Measurements from ENCODE around the gene GALNT18. TPM values are rescaled to one million over a fixed set of nuclear protein-coding genes. Genes with fewer than 3 reads are reported as not detected.

GALNT18 gene
- total RNA-seq, 1 donor from 2014 or later: 24.4 TPM

- intact Hi-C loops (cut with micrococcal nuclease): no loop called here
- Histone ChIP-seq H3K27ac (replicated peaks) (peak overlapping the region; percentile 54), H3K4me3 (no peak overlapping the region), H3K4me1 (peaks cover 55% of the 10 kb centered on the region), H3K36me3 (peaks cover 19% of the 10 kb centered on the region), H3K27me3 (ENCODE audit: low read depth) (no peaks in the 10 kb centered on the region), H3K9me3 (replicated peaks) (no peaks in the 10 kb centered on the region)
- no peak for DNase-seq
- TF ChIP-seq CTCF (IDR thresholded peaks at IDR 0.05; ENCODE audit: borderline replicate concordance): no peak
These were observed 194.7 kb downstream of the GALNT18 start for GRCh38 chr11:11427140-11427539.

- Histone ChIP-seq H3K9me3 (replicated peaks) (no peaks in the 10 kb centered on the region), H3K36me3 (peaks cover 11% of the 10 kb centered on the region), H3K27ac (replicated peaks) (peak overlapping the region; percentile 54), H3K4me3 (no peak overlapping the region), H3K4me1 (peaks cover 63% of the 10 kb centered on the region), H3K27me3 (ENCODE audit: low read depth) (no peaks in the 10 kb centered on the region)
- DNase-seq: no peak
- intact Hi-C loops (cut with micrococcal nuclease): no loop called here
- no peak for TF ChIP-seq CTCF (IDR thresholded peaks at IDR 0.05; ENCODE audit: borderline replicate concordance)
These were observed 195.4 kb downstream of the GALNT18 start for GRCh38 chr11:11426226-11426952.

GRCh38 chr11:11425806-11426205, 196.0 kb downstream of the GALNT18 start:
- DNase-seq: no peak
- Histone ChIP-seq H3K9me3 (replicated peaks) (no peaks in the 10 kb centered on the region), H3K27ac (replicated peaks) (no peak overlapping the region), H3K4me3 (no peak overlapping the region), H3K27me3 (ENCODE audit: low read depth) (no peaks in the 10 kb centered on the region), H3K4me1 (peaks cover 69% of the 10 kb centered on the region), H3K36me3 (peaks cover 6% of the 10 kb centered on the region)
- TF ChIP-seq CTCF (IDR thresholded peaks at IDR 0.05; ENCODE audit: borderline replicate concordance): no peak
- intact Hi-C loops (cut with micrococcal nuclease): no loop called here

GRCh38 chr11:11424688-11425087, 197.1 kb downstream of the GALNT18 start:
- intact Hi-C loops (cut with micrococcal nuclease): no loop called here
- TF ChIP-seq CTCF (IDR thresholded peaks at IDR 0.05; ENCODE audit: borderline replicate concordance): no peak
- no peak overlapping the region for H3K27ac ChIP-seq (replicated peaks)

GRCh38 chr11:11422411-11423128, 199.2 kb downstream of the GALNT18 start:
- H3K9me3 ChIP-seq (replicated peaks): no peaks in the 10 kb centered on the region
- intact Hi-C loops (cut with micrococcal nuclease): no loop called here
- no peak for TF ChIP-seq CTCF (IDR thresholded peaks at IDR 0.05; ENCODE audit: borderline replicate concordance)
- DNase-seq: no peak
- no peak overlapping the region for H3K4me3 ChIP-seq
- no peaks in the 10 kb centered on the region for H3K36me3 ChIP-seq
- no peaks in the 10 kb centered on the region for H3K27me3 ChIP-seq (ENCODE audit: low read depth)
- H3K27ac ChIP-seq (replicated peaks): no peak overlapping the region
- H3K4me1 ChIP-seq: peaks cover 77% of the 10 kb centered on the region

More at GRCh38 chr11:11424688-11425087, 197.1 kb downstream of the GALNT18 start:
- H3K9me3 ChIP-seq (replicated peaks): no peaks in the 10 kb centered on the region
- no peaks in the 10 kb centered on the region for H3K36me3 ChIP-seq
- peaks cover 80% of the 10 kb centered on the region for H3K4me1 ChIP-seq
- no peaks in the 10 kb centered on the region for H3K27me3 ChIP-seq (ENCODE audit: low read depth)
- no peak overlapping the region for H3K4me3 ChIP-seq
- DNase-seq: no peak
